NCI-H526 treated with DMSO at 0.1 percent for 48 hours (cell line): Measurements from ENCODE around the gene BCAT1.
"Not testable (repeated sequence)": the region's sequence is repeated elsewhere in the genome, so short reads cannot be mapped to it uniquely, and the experiment has no call there.

Source experiments
- DNase-seq: peaks from one replicate; lab custom pipeline; 2025; lab: John Stamatoyannopoulos, UW

BCAT1 gene

GRCh38 chr12:24898606-24899005 lies 50.3 kb downstream of the BCAT1 start:
- DNase-seq, result no peak

GRCh38 chr12:24898185-24898584 lies 50.7 kb downstream of the BCAT1 start:
- DNase-seq, result no peak

GRCh38 chr12:24896171-24896570 lies 52.7 kb downstream of the BCAT1 start:
- no peak for DNase-seq

GRCh38 chr12:24895612-24896011 lies 53.3 kb downstream of the BCAT1 start:
- DNase-seq, result no peak

GRCh38 chr12:24894879-24895278 lies 54.0 kb downstream of the BCAT1 start:
- no peak for DNase-seq

GRCh38 chr12:24890048-24890803 lies 58.7 kb downstream of the BCAT1 start:
- DNase-seq, result no peak

- no peak for DNase-seq
These were observed 59.5 kb downstream of the BCAT1 start for GRCh38 chr12:24889411-24889810.

GRCh38 chr12:24888813-24889212 lies 60.1 kb downstream of the BCAT1 start:
- peak; percentile 5 for DNase-seq

GRCh38 chr12:24884911-24885310 lies 64.0 kb downstream of the BCAT1 start:
- no peak for DNase-seq

- DNase-seq, result no peak
These were observed 67.1 kb downstream of the BCAT1 start for GRCh38 chr12:24881724-24882371.

GRCh38 chr12:24881227-24881626 lies 67.7 kb downstream of the BCAT1 start:
- no peak for DNase-seq

GRCh38 chr12:24880732-24881131 lies 68.2 kb downstream of the BCAT1 start:
- DNase-seq, result no peak

- no peak for DNase-seq
These were observed 69.3 kb downstream of the BCAT1 start for GRCh38 chr12:24879644-24880043.

- DNase-seq, result no peak
These were observed 73.9 kb downstream of the BCAT1 start for GRCh38 chr12:24875014-24875413.

- DNase-seq, result no peak
These were observed 76.7 kb downstream of the BCAT1 start for GRCh38 chr12:24872211-24872610.

- DNase-seq, result not testable (repeated sequence)
These were observed 82.8 kb downstream of the BCAT1 start for GRCh38 chr12:24866139-24866538.

GRCh38 chr12:24864796-24865125 lies 84.1 kb downstream of the BCAT1 start:
- DNase-seq, result no peak

GRCh38 chr12:24861766-24862540 lies 86.9 kb downstream of the BCAT1 start:
- no peak for DNase-seq

GRCh38 chr12:24860546-24860945 lies 88.4 kb downstream of the BCAT1 start:
- no peak for DNase-seq

- no peak for DNase-seq
These were observed 92.4 kb downstream of the BCAT1 start for GRCh38 chr12:24856541-24856940.

- DNase-seq, result no peak
These were observed 94.0 kb downstream of the BCAT1 start for GRCh38 chr12:24854908-24855307.

- no peak for DNase-seq
These were observed 94.9 kb downstream of the BCAT1 start for GRCh38 chr12:24854017-24854416.

GRCh38 chr12:24853588-24853987 lies 95.3 kb downstream of the BCAT1 start:
- no peak for DNase-seq
